ENCODE results near the gene WFDC10B.

DNA sequence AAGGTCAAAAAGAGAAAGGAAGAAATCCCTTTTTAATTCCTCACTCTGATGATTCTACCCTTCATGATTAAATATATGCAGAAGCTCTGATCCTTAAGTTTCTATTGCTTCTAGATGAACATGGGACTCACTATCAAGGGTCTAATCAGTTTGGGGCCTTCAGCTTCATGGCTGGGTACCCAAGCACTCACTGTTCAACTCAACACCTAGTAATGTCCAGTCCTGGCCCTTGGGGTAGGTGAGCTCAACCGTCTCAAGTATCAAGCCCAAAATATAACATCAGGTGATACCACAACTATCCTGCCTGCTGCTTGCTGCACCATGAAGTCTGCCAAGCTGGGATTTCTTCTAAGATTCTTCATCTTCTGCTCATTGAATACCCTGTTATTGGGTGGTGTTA, 17.2 kb upstream of the WFDC10B start, which contains the start of gene SPINT4:
- TF ChIP-seq POLR2A (IDR thresholded peaks at IDR 0.05): no peak
- TF ChIP-seq, protein P1, sequence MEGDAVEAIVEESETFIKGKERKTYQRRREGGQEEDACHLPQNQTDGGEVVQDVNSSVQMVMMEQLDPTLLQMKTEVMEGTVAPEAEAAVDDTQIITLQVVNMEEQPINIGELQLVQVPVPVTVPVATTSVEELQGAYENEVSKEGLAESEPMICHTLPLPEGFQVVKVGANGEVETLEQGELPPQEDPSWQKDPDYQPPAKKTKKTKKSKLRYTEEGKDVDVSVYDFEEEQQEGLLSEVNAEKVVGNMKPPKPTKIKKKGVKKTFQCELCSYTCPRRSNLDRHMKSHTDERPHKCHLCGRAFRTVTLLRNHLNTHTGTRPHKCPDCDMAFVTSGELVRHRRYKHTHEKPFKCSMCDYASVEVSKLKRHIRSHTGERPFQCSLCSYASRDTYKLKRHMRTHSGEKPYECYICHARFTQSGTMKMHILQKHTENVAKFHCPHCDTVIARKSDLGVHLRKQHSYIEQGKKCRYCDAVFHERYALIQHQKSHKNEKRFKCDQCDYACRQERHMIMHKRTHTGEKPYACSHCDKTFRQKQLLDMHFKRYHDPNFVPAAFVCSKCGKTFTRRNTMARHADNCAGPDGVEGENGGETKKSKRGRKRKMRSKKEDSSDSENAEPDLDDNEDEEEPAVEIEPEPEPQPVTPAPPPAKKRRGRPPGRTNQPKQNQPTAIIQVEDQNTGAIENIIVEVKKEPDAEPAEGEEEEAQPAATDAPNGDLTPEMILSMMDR (IDR thresholded peaks at IDR 0.05): no peak
